ENCODE data around the gene PJA2.

DNA sequence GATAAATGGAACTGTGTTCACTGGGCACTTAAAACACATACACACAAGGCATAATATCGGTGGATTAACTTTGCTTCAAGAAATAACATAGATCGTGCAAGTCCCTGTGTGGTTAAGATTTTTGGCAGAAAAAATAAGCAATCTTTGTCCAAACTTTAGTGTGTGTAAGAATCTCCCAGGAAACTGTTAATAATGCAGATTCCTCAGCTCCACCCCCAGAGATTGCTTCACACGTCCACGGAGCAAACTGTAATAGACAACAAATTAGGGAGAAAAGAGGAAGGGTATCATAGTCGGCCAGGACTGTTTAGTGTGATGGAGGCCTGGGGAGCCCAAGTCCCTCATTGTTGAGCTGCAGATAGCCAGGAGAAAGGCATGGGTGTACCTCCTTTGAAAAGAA, 84.8 kb downstream of the PJA2 start:
- TF ChIP-seq POLR2AphosphoS5 (IDR thresholded peaks at IDR 0.05; ENCODE audit: low read depth), result no peak
- TF ChIP-seq, protein P1, sequence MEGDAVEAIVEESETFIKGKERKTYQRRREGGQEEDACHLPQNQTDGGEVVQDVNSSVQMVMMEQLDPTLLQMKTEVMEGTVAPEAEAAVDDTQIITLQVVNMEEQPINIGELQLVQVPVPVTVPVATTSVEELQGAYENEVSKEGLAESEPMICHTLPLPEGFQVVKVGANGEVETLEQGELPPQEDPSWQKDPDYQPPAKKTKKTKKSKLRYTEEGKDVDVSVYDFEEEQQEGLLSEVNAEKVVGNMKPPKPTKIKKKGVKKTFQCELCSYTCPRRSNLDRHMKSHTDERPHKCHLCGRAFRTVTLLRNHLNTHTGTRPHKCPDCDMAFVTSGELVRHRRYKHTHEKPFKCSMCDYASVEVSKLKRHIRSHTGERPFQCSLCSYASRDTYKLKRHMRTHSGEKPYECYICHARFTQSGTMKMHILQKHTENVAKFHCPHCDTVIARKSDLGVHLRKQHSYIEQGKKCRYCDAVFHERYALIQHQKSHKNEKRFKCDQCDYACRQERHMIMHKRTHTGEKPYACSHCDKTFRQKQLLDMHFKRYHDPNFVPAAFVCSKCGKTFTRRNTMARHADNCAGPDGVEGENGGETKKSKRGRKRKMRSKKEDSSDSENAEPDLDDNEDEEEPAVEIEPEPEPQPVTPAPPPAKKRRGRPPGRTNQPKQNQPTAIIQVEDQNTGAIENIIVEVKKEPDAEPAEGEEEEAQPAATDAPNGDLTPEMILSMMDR (IDR thresholded peaks at IDR 0.05; ENCODE audit: insufficient read depth, low read length), result no peak

Data from HL-60 (cell line).